NT2/D1 (cell line): ENCODE measurements around the gene ZKSCAN4.

Experiments
- SUZ12 ChIP-seq: IDR thresholded peaks from 2 replicates; pipeline ENCODE4 v1.6.1; 2011; ENCODE audit not compliant: insufficient read length, insufficient read depth; ENCODE audit errors: extremely low read depth
- YY1 ChIP-seq: IDR thresholded peaks from 2 replicates; pipeline ENCODE4 v1.6.1; 2011; ENCODE audit not compliant: insufficient read length, insufficient read depth
- ZNF274 ChIP-seq: IDR thresholded peaks from 2 replicates; pipeline ENCODE4 v1.6.1; 2011; ENCODE audit warnings: mild to moderate bottlenecking, low read depth, low read length

- TF ChIP-seq SUZ12: no peak
- no peak for TF ChIP-seq YY1
- no peak for TF ChIP-seq ZNF274
These were observed 45.5 kb downstream of the ZKSCAN4 start for GRCh38 chr6:28206527-28206926.
